Peyer's patch (tissue), 4 donors: ENCODE data around the gene BPI.

Experiments
- POLR2A ChIP-seq, 2 donors: fragments of 450-650 bp; IDR thresholded peaks; one replicate each; pipeline ENCODE4 v1.5.1; 2017; ENCODE audit warnings: antibody characterized with exemption in 2 of 2, mild to moderate bottlenecking in 2 of 2, moderate library complexity in 2 of 2
- TF ChIP-seq, protein P1 (sequence below), 6 experiments: fragments of 450-650 bp in 4 of 6; fragments of 200-600 bp in 2 of 6; sonication (generic) in 1 of 6; IDR thresholded peaks; one replicate each; pipeline ENCODE4 v1.5.1; 2017 to 2019; ENCODE audit warnings: antibody characterized with exemption in 6 of 6, mild to moderate bottlenecking in 3 of 6, moderate library complexity in 1 of 6

GRCh38 chr20:38346741-38347140, 42.8 kb downstream of the BPI start:
- no peak for TF ChIP-seq POLR2A (IDR thresholded peaks at IDR 0.05)
- TF ChIP-seq, protein P1, sequence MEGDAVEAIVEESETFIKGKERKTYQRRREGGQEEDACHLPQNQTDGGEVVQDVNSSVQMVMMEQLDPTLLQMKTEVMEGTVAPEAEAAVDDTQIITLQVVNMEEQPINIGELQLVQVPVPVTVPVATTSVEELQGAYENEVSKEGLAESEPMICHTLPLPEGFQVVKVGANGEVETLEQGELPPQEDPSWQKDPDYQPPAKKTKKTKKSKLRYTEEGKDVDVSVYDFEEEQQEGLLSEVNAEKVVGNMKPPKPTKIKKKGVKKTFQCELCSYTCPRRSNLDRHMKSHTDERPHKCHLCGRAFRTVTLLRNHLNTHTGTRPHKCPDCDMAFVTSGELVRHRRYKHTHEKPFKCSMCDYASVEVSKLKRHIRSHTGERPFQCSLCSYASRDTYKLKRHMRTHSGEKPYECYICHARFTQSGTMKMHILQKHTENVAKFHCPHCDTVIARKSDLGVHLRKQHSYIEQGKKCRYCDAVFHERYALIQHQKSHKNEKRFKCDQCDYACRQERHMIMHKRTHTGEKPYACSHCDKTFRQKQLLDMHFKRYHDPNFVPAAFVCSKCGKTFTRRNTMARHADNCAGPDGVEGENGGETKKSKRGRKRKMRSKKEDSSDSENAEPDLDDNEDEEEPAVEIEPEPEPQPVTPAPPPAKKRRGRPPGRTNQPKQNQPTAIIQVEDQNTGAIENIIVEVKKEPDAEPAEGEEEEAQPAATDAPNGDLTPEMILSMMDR (IDR thresholded peaks at IDR 0.05), result no peak
